GM19351 (cell line): ENCODE data around the gene TREML4.
"Not testable (repeated sequence)": the region's sequence is repeated elsewhere in the genome, so short reads cannot be mapped to it uniquely, and the experiment has no call there.

Experiments used
- ATAC-seq: cut with Tn5 transposase; IDR thresholded peaks from one replicate; pipeline ENCODE4 v1.9.1; 2021; ENCODE audit warnings: mild to moderate bottlenecking, moderate library complexity; ENCODE audit not compliant: unreplicated experiment

TREML4 gene

GRCh38 chr6:41201764-41202173 lies 26.4 kb upstream of the TREML4 start:
- no peak for ATAC-seq

GRCh38 chr6:41204156-41204555 lies 24.0 kb upstream of the TREML4 start:
- no peak for ATAC-seq

- no peak for ATAC-seq
Measured at GRCh38 chr6:41208439-41209106, 19.6 kb upstream of the TREML4 start.

- no peak for ATAC-seq
Measured at GRCh38 chr6:41209547-41210320, 18.4 kb upstream of the TREML4 start.

GRCh38 chr6:41214559-41215238 lies 13.4 kb upstream of the TREML4 start:
- ATAC-seq: no peak

GRCh38 chr6:41215777-41216176 lies 12.4 kb upstream of the TREML4 start:
- ATAC-seq: no peak

- ATAC-seq: no peak
Measured at GRCh38 chr6:41216616-41217015, 11.5 kb upstream of the TREML4 start.

GRCh38 chr6:41222045-41222444 lies 6.1 kb upstream of the TREML4 start:
- no peak for ATAC-seq

GRCh38 chr6:41222513-41222912 lies 5.6 kb upstream of the TREML4 start:
- no peak for ATAC-seq

GRCh38 chr6:41224800-41225199 lies 3.3 kb upstream of the TREML4 start:
- ATAC-seq: no peak

GRCh38 chr6:41226752-41227151 lies 1.4 kb upstream of the TREML4 start:
- no peak for ATAC-seq

GRCh38 chr6:41228616-41229015 lies 467 bp downstream of the TREML4 start:
- no peak for ATAC-seq

- no peak for ATAC-seq
Measured at GRCh38 chr6:41229721-41230120, 1.6 kb downstream of the TREML4 start.

- ATAC-seq: no peak
Measured at GRCh38 chr6:41231246-41231645, 3.1 kb downstream of the TREML4 start.

- no peak for ATAC-seq
Measured at GRCh38 chr6:41232667-41233066, 4.5 kb downstream of the TREML4 start.

- ATAC-seq: no peak
Measured at GRCh38 chr6:41236276-41236675, 8.1 kb downstream of the TREML4 start.

- ATAC-seq: no peak
Measured at GRCh38 chr6:41237128-41237527, 9.0 kb downstream of the TREML4 start.

GRCh38 chr6:41239467-41240159 lies 11.5 kb downstream of the TREML4 start:
- no peak for ATAC-seq

GRCh38 chr6:41246529-41246928 lies 18.4 kb downstream of the TREML4 start:
- not testable (repeated sequence) for ATAC-seq

- no peak for ATAC-seq
Measured at GRCh38 chr6:41247288-41247865, 19.2 kb downstream of the TREML4 start.
